Left renal cortex interstitium (tissue), 4 donors: Measurements from ENCODE around the gene GAS2L1. TPM values are rescaled to one million over a fixed set of nuclear protein-coding genes. Genes with fewer than 3 reads are reported as not detected.

Experiments
- DNase-seq, 4 donors: peaks; one replicate each; pipeline ENCODE4 v3.0.0-alpha.2; 2013; ENCODE audit warnings: low read depth in 4 of 4, low spot score in 2 of 4, missing footprints in 1 of 4
- polyA plus RNA-seq, 4 donors: library from polyadenylated mRNA; unstranded; fragments of 120-200 nt; gene quantifications; one replicate each; pipeline ENCODE4 v1.2.1, GENCODE V29; 2013; ENCODE audit not compliant: insufficient read length in 4 of 4

GAS2L1 gene
- polyA plus RNA-seq, 4 donors = 5.4 to 11.4 (median 8.5) TPM

DNA sequence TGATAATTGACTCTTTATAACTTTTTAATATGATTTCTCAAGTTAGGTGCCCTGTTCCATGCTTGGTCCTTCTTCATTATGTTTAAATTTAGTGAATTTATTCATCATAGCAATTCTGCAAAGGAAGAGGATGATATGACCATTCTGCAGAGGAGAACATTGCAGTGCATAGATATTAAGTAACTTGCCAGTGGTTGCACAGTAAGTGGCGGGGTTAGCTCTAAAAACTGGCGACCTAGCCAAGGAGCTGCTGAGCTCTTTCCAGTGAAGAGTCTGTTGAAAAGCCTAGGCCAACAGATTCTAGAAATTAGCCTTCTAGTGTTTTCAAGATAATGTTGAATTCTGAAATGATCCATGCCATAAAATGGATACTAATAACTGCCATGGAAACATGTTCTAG lies 33.8 kb upstream of the GAS2L1 start:
- no peak for DNase-seq

DNA sequence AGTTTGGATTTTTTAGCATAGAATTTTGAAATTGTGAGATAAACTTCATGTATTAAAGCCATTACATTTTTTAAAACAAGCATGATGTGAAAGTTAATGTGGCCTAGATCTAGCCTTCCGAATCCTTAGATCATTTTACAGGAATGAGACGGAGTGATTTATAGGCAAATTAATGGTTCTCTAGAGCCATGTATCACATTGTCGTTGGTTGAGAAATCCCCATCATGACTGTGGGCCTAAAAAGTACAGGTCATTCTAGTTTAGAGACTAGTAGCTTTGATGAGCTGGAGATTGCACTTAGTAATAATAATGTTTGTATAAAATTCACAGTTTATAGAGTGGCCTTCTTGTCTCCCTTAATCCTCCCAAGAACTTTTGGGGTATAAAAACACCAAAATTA lies 31.3 kb upstream of the GAS2L1 start:
- no peak for DNase-seq

DNA sequence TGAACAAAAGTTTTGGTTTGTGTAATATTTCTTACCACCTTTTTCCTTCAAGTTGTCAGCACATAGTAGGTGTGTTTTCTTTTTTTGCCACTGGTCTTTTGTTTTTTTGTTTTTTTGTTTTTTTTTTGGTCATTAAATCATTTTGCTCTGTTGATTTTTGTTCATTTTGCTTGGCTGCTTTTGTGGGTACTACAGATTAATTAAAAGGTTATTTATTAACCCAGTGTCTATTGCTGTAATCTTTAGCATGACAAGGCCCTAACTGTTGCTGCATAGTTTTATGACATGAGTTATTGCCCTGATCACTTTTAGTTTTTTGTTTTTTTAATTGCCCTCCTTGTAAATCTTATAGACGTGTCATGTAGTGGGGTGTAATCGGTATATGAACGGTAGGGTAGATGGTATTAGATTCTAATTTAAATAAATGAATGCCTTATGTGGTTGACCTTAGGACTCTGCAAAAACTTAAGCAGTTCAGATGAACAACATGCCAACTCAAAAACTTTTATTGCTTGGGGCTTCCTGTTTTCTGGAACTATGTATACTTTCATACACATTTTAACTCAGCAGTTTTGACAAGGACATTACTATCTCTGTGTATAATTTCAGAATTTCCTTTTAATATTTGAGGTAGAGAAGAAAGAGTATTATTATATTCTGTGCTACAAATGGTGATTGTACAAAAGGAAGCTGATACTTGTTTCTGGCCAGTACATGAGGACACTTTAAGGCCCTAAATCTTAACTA lies 30.5 kb upstream of the GAS2L1 start:
- DNase-seq = no peak

- DNase-seq = no peak
Observed at GRCh38 chr22:29277927-29278326, 28.5 kb upstream of the GAS2L1 start.

DNA sequence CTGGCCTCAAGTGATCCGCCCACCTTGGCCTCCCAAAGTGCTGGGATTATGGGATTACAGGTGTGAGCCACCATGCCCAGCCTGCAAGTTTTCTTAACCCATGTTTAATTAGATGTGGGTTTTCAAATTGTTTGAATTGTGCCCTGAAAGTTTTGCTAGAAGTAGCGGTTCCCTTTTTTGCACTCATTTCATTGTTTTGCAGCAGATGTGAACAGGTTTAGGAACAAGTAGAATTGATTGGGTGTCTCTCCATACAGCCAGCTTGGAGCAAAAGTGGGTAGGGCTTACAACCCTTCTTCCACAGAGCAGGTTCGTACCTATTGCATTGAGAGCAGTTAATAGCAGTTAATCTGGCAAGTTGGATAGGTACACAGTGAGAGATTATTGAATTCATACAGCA lies 22.3 kb upstream of the GAS2L1 start:
- DNase-seq = no peak

DNA sequence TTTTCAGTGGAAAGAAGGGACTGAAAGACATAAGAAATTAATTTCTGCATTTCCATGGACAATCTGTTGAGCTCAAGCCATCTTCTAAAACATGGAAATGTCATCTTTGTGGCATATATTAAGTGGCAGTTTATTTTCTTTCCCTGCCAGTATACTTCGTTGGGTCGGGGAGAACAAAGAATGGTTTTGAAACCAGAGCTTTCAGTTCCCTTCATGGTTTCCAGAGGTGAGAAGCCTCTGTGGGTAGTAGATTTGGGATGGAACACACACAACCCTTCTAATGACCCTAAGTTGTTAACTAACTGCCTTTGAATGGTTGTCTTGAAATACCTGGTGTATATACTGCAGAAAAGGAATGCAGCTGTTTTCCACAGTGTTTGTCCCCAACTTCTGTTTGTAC lies 17.6 kb upstream of the GAS2L1 start:
- DNase-seq = no peak

DNA sequence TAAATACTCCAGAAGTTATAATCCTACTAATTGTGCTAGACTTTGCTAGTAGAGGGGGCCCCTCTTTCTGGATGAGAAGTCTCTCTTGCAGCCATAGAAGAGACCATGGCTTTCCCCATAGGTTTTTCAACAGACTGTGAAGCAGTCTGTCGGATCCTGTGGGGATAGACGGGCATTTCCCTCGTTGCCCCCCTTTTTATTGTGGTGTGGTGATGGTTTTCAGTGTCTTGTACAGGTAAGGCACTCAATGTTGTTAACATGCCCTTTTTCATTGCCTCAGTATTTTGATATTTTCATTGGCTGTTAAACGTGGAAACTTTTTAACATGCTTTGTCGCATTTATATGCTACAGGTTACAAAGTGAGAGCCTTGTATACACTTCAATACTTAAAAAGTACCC lies 16.4 kb upstream of the GAS2L1 start:
- no peak for DNase-seq

DNA sequence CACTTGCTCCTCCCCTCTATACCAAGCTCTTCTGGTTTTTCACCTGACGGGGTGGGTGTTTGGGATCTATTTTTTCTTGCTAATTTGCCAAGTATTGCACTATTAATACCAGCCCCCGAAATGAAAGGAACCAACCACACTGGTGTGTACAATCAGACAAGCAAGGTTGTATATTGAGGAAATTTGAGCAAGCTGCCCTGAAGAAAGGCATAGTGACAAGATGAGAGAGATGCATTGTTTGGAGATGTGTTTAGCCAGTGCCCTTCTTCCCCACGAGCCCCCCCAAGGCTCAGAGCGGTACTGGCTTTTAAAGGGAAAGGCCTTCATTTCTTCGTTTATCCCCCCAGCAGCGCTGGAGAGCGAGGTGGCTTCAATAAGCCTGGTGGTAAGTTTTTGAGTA lies 15.2 kb upstream of the GAS2L1 start:
- DNase-seq = no peak

GRCh38 chr22:29292379-29292778 lies 14.1 kb upstream of the GAS2L1 start:
- DNase-seq = no peak

GRCh38 chr22:29298641-29299040 lies 7.8 kb upstream of the GAS2L1 start:
- no peak for DNase-seq

GRCh38 chr22:29299136-29299900 lies 7.1 kb upstream of the GAS2L1 start:
- no peak for DNase-seq

- DNase-seq = no peak
Observed at GRCh38 chr22:29300467-29300806, 6.0 kb upstream of the GAS2L1 start.

DNA sequence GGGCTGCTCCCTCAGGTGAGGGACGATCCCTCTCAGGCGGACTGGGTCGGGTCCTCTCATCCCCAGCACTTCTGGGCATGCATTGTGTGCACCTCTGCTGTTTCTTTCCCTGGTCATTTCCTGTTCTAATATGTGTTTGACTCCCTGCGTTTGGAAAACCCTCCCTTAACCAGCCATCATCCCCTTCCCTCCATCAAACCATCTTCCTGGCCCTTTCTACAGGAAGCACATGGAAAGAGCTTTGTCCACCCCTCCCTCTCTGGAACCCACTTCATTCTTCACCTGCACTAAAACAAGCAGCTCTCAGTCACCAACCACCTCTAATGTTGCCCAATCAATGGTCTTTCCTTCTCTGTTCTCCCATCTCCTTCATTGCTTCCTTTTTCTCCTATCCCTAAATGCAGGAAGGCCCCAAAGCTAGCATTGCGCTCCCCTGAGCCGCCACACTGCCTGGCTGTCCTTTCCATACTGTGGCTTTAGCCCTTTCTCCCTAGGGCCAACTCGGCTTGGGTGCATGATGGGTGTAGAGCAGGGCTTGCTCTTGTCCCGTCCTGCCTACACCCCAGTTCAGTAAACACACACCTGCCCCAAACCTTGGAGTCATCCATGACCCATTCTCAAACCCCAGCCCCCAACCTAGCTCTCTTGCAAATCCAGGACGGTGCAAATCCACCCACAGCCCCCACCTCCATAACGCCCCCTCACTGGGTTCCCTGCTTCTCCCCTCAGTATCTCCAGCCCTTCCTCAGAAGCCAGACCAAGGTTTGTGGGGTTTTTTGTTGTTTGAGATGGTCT lies 5.4 kb upstream of the GAS2L1 start:
- DNase-seq = no peak

GRCh38 chr22:29301716-29302401 lies 4.6 kb upstream of the GAS2L1 start:
- no peak for DNase-seq

GRCh38 chr22:29302402-29302680 lies 4.1 kb upstream of the GAS2L1 start:
- DNase-seq = no peak

DNA sequence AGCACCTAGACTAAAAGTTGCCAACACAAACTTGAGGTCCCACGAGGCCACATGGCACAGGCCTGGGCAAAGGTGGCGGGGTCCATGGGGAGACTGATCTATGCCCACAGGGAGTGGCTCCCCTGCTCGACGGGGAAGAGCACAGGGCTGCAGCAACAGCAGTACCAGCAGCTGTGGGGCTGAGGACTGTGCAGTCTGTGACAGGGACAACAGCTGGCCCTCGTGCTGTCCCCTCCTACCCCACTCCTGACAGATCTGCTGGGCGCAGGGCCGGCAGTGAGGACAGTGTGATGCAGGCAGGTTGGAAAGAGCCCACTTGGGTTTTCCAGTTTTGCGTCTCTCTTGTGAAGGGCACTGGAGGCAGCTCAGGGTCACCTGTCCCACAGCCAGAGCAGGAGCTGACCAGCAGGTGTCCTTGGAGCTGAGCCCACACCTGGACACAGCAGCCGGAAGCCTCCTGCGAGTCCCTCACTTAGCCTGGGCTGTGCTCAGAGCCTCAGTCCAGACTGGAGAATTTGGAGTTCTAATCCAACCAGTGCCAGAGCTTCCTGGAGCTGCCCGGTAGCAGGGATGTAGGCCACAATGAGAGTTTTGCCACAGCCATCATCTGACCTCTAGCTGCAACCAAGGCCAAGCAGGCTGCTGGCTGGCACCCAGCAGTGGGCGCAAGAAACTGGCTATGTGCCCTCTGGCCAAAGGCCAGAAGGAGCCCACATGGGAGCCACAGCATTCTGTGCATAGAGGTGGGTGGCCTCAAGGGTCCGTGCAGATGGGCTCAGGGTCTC lies 3.6 kb upstream of the GAS2L1 start:
- no peak for DNase-seq

GRCh38 chr22:29305836-29306174 lies 645 bp upstream of the GAS2L1 start:
- no peak for DNase-seq

DNA sequence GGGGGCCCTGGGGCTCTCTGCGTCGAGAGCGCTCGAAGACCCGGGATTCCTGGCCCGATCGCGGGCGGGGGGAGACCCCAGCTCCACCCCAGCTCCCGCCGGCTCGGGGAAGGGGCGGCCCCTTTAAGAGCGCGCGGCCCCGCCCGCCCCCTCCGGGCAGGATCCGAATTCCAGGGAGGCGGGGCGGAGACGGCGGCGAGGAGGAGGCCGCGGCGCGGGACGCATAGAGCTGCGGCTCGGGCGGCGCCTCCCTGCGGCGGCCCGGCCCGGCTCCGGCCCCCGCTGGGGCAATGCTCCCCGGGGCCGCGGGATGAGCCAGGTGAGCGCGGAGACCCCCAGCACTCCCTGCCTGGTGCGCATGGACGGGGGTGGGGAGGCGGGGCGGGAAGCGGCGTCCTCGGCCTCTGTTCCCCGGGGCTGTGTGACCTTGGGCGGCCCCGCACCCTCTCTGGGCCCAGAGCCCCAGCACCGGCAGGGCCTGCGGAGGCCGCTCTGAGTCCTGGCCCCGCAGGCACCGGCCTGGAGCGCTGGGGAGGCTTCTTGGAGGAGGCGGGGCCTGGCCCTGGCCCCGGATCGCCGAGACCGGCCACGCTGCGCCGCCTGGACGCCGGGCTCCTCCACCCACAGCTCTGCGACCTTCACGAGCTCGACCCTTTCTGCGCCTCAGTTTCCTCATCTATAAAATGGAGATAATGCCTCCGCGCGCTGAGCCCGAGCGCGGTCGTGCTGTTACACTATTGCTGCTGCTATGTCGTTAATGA lies 565 bp downstream of the GAS2L1 start:
- DNase-seq = peak in 2 of 4 donors; percentile 64 to 75

DNA sequence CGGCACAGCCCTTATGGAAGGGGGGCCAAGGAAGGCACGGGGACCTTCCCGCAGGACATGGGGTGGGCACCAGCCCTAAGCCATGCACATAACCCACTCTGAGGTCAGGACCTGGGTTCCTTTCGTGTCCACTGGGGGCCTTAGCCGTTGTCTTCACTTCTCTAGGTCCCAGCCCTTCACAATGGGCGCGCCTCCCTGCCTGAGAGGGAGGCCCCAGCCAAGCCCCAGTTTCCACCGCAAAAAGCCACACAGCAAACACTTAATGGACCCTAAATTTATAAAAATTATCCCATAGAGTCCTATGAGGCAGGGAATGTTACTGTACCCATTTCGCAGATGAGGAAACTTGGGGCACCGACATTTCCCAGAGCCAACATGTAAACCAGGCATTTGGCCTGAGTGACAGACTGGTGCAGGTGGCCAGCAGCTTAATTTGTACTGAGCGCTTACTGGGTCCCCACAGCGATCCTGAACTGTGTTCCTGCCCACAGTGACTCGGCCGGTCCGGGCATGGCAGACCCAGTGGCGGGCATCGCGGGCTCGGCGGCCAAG lies 1.2 kb downstream of the GAS2L1 start:
- no peak for DNase-seq
